ENCODE data around the gene EMD.

GRCh38 chrX:154374313-154375155 is 4.6 kb upstream of the EMD start, which contains the start of gene FLNA:
- TF ChIP-seq POLR2A (IDR thresholded peaks at IDR 0.05; ENCODE audit: low read depth, low read length) (no peak), POLR2AphosphoS5 (IDR thresholded peaks at IDR 0.05; ENCODE audit: low read depth, low read length) (no peak)

All from GM12892 (cell line).